GM21515 (cell line): ENCODE results near the gene MUC4.
"Not testable (repeated sequence)": the region's sequence is repeated elsewhere in the genome, so short reads cannot be mapped to it uniquely, and the experiment has no call there.

Experiments
- ATAC-seq: cut with Tn5 transposase; IDR thresholded peaks from one replicate; pipeline ENCODE4 v1.9.1; 2021; ENCODE audit not compliant: unreplicated experiment

The MUC4 gene

DNA sequence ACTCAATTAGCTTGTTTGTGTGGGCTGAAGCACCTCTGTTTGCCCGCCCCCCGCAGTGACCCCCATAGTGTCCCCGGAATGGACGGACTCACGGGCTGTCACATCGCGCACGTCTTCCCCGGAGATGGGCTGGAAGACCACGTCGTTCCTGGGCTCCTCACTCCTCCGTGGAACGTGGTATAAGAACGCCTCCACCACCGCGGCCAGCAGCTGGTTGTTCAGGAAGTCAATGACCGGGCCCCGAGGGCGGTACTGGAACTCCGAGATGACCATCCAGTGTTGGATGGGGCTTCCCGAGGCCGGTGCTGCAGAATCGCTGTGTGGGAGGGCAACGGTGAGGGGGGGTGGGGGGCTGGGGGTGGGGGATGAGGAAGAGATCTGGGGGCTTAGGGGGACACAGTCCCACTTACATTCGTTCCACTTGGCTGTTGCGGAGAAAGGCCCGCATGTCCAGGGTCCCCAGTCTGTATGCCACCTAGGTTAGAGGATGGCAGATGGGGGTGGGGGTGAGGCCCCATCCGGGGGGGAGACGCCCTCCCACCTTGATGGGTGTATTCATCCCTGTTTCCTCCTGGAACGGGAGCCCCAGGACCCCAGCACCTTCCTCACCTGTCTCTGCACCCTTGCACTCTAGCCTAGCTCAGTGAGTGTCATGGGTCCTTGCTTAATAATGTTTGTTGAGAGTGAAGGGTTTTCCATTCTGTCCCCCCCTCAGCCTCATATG is 60.8 kb downstream of the MUC4 start:
- ATAC-seq = no peak

DNA sequence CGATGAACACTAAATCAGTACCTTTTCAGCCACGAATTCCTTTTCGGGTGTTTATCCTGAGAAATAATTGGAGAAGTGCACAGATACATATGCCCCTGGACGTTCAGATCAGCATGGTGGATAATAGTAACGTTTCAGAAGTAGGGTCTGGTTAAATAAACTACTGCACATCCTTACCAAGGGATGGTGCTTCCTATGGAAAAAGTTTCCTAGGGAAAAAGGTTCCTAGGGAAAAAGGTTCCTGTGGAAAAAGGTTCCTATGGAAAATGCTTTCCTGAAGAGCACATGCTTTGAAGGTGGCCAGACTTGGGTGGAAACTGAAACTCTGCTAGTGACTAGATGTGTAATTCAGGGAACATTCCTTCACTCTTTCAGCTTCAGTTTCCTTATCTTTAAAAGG is 62.6 kb downstream of the MUC4 start:
- ATAC-seq = not testable (repeated sequence)

DNA sequence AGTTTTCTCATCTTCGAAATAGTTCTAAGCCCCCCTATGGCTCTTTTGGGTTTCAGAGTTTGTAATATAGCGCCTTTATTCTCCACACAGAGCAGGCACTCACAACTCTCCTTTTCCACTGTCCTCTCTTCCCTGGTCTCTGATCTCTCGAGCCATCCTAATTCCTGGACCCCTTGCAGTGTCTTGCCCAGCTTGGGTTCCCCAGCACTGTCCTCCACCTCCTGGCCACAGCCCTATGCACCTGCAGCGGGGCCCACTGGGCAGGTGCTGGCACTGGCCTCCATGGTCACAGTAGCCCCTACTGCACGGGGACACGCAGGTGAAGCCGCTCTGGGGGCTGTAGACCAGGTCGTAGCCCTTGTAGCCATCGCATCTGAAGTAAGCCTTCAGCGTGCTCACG is 63.1 kb downstream of the MUC4 start:
- no peak for ATAC-seq

DNA sequence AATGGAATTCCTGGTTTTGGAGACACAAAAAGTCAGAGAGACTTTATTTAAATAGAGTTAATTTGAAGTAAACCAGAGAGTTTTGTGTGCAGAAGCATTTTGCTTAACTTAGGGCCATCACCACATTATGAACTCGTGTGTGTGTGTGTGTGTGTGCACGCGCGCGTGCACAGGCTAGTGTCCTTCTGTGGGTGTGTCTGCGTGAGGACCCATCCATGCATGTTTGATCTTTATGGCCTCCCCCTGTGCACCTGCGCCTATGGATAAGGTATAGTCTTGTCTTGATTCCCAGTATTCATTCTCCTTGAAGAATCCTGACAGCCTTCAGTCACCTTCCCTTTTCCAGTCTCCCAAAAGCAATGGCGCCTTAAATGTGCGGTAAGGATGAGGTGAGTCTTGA is 65.0 kb downstream of the MUC4 start:
- ATAC-seq = no peak

DNA sequence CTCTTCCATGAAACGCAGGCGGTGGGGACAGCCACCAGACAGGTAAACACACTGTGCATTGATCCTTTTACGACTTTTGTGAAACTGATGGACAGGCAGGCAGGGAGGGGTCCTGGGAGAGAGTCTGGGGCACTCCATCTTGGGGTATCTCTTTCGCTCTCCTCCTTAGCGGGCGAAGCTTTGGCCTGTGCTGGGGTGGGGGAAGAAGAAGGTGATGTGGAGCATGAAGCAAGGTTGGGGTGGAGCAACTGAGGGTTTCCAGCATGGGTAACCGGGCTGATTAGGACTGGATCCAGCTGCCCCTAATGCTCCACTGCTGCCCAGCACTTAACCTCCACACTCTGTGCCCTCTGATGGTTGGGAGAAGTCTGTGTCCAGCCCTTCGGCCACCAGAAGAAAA is 65.4 kb downstream of the MUC4 start:
- ATAC-seq = no peak

DNA sequence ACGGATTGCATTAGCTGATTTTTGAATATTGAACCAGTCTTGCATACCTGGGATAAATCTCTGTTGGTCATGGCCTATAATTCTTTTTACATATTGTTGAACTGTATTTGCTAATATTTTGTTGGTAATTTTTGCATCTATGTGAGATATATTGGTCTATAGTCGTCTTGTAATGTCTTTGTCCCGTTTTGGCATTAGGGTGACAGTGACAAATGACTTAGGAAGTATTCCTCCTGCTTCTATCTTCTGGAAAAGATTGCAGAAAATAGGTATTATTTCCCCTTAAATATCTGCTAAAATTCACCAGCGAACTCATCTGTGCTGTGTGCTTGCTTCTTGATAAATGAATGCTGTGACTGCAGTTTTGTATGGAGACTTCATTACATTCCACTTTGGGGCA is 67.3 kb downstream of the MUC4 start:
- ATAC-seq = no peak

DNA sequence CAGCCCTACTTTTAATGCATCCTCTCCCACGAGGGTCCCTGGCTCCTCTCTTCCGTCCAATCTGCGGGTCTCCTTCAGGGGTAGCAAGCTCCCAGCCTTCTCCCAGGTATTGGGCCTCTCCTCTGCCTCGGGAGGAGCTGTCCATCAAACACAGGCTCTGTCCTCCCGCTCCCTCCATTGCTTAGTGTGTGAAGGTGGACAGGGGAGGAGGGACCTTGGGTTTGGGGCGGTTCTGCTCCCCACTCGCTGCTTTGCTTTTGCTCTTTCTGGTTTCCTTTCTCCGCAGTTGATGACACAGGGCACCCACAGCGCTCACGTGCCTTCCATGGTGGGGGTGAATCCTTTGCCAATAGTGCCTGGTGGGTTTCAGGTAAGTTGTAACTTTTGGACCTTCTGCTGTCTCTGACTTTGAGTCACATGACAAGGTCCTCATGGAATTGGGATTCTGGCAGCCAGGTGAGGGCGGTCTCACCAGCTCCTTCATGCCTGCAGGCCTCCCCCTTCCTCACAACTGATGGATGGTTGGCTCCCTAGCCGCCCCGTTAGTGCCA is 72.1 kb downstream of the MUC4 start:
- no peak for ATAC-seq

DNA sequence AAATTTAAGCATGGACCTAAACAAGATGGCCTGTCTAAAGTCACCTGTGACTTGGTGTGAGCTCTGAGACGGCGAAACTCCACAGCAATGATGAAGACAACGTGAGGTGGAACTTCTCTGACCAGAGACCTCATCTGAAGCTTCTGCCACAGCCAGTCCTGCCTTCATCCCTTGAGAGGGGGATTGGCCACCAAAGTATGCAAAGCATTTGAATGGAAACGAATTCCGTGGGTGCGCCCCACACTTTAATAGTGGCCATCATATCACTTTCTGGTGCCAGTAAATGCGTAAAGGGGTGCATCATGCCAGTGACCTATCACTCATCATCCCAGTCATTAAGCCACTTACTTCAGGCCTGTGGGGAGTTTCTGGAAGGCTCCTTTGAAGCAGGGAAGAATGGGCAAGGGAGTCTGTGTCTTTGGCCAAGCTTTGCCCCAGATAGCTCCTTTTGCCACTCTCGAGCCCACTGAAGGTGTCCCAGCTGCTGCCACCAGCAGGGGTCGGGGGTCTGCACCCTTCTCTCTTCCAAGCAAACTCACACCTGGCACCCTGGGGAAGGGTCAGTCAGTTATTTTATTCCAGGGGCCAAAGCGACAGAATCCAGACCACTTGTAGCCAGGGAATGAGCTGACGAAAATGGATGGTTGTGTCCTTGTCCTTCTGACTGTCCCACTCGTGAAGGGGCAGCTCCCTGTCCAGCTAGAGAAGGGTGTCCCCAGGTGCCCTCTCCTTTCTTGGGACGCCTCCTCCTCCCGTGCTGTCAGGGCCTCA is 73.3 kb downstream of the MUC4 start:
- no peak for ATAC-seq

DNA sequence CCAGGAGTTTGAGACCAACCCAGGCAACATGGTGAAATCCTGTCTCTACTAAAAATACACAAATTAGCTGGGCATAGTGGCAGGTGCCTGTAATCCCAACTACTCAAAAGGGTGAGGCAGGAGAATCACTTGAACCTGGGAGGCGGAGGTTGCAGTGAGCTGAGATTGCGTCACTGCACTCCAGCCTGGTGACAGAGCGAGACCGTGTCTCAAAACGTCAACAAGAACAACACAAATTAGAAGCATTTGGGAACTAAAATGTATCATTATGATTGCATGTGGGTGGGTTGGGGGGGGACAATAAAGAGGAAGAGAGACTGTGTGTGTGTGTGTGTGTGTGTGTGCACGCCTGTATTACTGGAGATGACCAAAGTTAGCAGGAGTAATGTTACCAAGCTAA is 73.9 kb downstream of the MUC4 start:
- ATAC-seq = not testable (repeated sequence)

DNA sequence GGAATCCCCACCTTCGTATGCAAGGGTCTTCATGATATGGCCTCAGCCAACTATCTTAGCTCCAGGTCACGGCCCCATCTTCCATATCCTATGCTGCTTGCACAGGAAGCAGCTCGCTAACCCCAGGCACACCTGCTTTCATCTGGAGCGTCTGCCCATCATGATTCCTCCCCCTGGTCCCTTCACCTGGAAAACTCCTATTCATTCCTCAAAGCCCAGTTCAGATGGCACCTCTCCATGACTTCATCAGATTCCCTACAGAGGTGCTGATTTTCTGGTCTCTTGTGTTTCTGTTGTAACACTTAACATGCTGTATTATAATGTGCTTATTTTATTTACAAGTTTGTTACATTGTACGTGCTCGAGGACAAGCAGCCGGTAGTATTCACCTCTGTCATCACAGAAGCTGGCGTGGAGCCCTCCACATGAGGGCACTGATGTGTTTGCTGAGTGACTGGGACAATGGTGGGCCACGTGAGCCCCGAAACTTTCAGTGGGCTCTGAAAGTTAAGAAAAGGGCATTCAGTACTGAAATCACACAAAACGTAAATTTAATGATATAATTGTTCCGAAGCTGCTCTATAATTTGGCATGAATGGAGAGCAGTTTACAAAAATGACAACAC is 74.8 kb downstream of the MUC4 start:
- ATAC-seq = no peak

DNA sequence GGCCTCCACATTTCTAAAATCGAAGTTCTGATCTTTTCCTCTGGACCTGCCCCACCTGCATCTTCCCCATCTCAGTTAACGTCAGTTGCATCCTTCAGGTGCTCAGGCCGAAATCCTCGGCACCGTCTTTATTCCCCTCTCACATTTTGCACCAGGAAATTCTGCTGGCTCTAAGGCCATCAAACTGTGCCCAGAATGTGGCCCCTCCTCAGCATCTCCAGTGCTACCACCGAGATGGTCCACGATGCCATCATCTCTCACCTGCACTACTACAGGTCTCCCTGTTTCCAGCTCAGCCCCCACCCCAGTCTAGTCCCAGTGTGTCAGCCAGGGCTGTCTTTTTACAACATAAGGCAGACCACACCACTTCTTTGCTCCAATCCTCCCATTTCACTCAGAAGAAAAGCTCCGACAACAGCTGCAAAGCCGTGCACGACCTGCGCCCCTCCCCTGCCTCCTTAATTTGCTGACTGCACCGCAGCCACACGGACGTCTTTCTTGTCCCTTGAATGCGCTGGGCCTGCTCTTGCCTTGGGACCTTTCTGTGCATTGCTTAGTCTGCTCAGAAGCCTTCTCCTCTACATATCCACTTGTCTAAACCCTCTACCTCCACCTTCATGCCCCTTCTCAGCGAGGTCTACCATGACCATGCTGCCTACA is 76.6 kb downstream of the MUC4 start:
- ATAC-seq = no peak

DNA sequence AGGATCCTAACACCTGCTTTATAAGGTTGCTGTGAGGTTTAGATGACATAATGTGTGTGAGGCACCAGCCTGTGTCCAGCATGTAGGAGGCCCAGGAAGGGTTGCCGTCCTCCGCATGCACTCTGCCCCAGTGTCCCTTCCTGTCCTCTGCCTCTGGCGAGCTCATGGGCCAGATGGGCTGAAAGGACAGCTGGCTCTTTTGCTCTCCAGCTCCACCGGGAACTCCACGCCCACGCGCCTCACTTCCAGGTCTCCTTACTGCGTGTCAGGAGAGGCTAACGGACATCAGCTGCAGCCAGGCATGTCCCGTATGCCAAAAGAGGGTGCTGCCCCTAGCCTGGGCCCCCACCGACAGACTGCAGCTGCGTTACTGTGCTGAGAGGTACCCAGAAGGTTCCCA is 78.8 kb downstream of the MUC4 start:
- ATAC-seq = no peak

DNA sequence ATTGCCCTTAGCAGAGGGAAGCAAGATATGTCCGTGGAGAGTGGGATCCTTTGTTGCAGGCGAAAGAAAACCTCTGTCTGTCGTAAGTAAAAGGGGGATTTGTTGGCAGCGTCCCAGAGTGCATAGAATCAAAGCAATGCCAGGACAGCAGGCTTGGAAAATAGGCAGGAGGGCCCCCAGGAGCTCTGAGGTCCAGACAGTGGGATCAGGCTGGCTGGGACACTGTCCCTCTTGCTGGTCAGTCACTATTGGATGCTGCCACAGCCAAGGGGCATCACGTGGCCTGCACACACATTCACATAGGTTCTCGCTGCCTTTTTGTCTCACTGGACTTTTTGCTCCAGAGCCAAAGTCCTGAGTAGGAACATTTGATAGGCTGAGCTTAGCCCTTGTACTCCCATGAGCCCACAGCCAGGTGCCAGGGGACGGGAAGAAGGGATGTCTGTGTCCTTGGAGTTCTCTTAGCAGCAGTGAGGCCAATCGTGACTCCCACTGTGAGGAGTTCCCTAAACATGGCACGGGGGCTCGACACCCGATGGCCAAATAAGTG is 80.3 kb downstream of the MUC4 start:
- ATAC-seq = no peak

DNA sequence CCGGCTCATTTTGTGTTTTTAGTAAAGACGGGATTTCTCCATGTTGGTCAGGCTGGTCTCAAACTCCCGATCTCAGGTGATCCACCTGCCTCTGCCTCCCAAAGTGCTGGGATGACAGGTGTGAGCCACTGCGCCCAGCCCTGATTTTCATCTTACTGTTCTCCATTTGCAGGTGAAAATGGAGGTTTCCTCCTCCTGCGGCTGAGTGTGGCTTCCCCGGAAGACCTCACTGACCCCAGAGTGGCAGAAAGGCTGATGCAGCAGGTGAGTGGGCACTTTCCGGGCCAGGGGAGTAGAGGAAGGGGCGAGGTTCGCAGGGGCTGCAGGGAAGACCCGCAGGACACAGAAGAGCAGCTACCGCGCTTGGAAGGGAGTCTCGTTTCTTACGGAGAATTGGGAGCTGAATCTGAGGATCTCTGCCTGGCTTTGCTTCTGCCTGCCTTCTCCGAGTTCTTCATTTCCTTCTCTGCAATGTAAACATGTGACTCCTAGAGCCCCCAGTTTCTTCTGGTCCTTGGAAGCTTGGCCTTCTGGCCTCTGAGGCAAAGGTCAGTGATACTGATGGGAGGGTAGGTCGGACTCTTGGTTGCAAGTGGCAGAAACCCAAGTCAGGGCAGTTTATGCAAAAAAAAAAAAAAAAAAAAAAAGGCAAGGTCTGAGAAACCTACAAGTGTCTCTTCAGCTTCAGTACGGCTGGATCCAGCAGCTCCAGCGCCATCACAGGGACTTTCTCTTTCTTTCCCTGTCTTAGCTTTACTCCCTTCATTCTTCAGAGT is 82.1 kb downstream of the MUC4 start:
- ATAC-seq = no peak

DNA sequence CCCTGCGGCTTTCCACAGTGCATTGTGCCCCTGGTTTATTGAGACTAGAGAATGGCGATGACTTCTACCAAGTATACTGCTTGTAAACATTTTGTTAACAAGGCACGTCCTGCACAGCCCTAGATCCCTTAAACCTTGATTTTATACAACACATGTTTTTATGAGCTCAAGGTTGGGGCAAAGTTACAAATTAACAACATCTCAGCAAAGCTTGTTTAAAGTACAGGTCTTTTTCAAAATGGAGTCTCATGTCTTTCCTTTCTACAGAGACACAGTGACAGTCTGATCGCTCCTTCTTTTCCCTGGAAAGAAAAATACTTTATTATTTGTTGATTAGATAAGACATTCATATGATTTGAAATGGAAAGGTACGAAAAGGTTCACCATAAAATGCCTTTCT is 82.9 kb downstream of the MUC4 start:
- ATAC-seq = not testable (repeated sequence)

DNA sequence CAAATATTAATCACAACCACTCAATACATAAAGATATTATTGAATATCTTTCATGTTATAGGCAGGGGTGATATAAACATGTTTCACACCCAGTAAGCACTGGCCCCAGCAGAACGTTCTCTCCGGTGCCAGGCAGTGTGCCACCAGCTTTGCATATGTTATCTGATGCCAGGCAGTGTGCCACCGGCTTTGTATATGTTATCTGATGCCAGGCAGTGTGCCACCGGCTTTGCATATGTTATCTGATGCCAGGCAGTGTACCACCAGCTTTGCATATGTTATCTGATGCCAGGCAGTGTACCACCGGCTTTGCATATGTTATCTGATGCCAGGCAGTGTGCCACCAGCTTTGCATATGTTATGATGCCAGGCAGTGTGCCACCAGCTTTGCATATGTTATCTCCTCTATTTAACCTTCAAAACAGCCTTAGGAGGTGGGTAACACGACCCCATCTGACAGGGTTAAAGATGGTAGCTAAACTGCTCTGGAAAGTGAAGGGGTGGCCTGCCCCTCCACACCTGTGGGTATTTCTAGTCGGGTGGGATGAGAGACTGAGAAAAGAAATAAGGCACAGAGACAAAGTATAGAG is 84.0 kb downstream of the MUC4 start:
- no peak for ATAC-seq

DNA sequence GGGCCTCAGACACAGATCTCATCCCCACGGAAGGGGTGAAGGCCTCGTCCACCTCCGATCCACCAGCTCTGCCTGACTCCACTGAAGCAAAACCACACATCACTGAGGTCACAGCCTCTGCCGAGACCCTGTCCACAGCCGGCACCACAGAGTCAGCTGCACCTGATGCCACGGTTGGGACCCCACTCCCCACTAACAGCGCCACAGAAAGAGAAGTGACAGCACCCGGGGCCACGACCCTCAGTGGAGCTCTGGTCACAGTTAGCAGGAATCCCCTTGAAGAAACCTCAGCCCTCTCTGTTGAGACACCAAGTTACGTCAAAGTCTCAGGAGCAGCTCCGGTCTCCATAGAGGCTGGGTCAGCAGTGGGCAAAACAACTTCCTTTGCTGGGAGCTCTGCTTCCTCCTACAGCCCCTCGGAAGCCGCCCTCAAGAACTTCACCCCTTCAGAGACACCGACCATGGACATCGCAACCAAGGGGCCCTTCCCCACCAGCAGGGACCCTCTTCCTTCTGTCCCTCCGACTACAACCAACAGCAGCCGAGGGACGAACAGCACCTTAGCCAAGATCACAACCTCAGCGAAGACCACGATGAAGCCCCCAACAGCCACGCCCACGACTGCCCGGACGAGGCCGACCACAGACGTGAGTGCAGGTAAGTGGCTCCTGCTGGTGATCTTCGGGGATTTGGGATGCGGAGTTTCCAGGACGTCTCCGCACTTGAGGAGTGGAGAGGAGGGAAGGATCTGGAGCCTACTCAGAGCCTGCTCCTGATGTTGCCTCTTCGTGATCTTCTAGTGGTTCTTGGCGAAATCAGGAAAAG is 85.6 kb downstream of the MUC4 start:
- not testable (repeated sequence) for ATAC-seq

DNA sequence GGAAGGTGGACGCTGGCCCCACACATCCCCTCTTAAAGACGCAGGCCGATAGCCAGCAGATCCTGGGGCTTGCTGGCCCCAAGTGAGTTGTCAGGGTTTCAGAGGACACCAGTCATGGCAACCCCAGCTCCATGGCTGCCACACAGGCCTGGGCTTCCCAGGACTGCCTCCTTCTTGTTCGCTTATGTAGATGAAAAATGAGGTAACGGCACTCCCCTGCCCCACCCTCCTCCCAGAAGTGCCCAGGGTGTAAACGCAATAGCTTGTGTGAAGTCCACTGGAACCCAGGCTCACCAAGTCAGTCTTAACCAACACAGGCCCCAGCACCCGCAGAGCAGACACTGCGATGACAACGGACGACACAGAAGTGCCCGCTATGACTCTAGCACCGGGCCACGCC is 87.4 kb downstream of the MUC4 start:
- not testable (repeated sequence) for ATAC-seq

DNA sequence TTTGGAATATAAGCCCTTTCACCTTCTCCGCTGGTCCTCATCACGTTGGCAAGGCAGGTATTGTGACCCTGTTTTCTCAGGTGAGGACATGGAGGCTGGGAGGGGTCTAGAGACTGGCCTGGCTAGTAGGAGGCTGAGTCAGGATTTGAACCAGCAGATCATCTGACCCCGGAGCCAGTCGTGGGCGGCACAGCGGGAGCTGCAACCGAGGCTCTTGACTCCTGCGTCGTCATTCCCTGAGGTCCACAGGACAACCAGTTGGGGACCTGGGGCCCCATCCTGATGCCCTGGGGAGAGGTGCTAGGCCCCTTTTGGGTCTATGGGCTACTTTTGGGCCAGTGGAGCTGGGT is 88.8 kb downstream of the MUC4 start:
- not testable (repeated sequence) for ATAC-seq
